ENCODE data around the gene BCL11B.

The BCL11B gene

DNA sequence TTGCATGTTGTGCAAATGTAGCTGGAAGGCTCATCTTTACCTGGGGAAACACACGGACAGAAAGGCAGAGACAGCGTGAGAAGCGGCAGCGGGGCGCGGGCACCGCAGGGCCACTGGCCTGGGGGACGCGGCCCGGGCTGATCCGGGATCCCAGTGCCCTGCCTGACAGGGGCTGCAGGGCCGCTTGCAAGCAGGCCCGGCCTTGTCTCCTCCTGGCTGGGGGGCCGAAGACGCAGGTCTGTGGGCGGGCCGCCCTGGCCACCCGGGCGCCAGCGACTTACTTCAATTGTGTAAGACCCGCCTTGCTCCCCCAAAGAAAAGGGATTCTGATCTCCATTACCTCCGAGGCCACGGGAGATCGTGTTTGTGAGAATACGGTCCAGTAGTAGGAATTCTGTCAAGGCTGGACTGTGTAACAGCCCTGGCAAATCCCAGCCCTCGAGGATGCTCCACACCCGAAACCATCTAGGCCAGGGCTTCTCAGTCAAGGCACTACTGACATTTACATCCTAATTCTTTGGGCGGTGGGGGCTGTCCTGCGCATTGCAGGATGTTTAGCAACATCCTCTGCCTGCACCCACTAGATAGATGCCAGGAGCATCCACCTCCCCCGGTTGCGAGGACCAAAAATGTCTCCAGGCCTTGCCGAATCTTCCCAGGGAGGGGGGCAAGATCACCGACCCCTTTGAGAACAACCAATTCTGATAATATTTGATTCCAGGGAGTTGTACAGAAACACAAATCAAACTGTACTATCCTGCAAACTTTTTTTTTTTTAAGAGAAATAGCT lies 95.6 kb downstream of the BCL11B start:
- H3K4me3 ChIP-seq (ENCODE audit: control insufficient read depth, low read depth, low read length), result no peak overlapping the region
- TF ChIP-seq, protein P1, sequence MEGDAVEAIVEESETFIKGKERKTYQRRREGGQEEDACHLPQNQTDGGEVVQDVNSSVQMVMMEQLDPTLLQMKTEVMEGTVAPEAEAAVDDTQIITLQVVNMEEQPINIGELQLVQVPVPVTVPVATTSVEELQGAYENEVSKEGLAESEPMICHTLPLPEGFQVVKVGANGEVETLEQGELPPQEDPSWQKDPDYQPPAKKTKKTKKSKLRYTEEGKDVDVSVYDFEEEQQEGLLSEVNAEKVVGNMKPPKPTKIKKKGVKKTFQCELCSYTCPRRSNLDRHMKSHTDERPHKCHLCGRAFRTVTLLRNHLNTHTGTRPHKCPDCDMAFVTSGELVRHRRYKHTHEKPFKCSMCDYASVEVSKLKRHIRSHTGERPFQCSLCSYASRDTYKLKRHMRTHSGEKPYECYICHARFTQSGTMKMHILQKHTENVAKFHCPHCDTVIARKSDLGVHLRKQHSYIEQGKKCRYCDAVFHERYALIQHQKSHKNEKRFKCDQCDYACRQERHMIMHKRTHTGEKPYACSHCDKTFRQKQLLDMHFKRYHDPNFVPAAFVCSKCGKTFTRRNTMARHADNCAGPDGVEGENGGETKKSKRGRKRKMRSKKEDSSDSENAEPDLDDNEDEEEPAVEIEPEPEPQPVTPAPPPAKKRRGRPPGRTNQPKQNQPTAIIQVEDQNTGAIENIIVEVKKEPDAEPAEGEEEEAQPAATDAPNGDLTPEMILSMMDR (IDR thresholded peaks at IDR 0.05; ENCODE audit: control insufficient read depth, insufficient read depth, low read depth, low read length, missing control alignments), result no peak
- DNase-seq (ENCODE audit: low read depth), result no peak

DNA sequence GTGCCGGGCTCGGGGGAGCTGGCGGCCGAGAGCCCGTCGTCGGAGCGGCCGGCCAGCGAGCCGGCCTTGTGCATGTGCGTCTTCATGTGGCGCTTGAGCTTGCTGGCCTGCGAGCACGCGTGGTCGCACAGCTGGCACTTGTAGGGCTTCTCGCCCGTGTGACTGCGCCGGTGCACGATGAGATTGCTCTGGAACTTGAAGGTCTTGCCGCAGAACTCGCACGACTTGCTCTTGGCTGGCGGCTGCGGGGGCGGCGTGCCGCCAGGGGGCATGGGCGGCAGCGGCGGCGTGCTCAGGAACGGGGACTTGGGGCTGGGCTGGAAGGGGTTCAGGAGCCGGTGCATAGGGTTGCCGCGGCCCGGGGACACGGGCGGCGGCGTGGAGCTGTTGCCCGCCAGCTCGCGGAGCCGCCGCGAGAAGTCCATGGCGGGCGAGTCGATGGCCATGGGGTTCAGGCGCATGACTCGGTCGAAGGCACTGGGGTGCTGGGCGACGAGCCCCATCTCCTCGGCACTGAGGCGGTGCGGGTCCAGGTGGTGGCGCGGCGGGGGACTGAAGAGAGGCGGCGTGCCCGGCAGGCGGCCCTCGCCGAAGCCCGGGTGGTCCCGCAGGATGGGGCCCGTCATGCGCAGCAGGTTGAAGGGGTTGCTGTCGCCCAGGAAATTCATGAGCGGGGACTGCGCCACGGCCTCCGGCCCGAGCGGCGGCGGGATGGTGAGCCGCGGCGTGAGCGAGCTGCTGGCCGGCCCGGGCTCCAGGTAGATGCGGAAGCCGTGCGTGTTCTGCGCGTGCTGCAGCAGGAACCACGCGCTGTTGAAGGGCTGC lies 96.5 kb downstream of the BCL11B start:
- DNase-seq (ENCODE audit: low read depth), result no peak
- H3K4me3 ChIP-seq (ENCODE audit: control insufficient read depth, low read depth, low read length), result no peak overlapping the region
- TF ChIP-seq, protein P1 (IDR thresholded peaks at IDR 0.05; ENCODE audit: control insufficient read depth, insufficient read depth, low read depth, low read length, missing control alignments), result no peak

GRCh38 chr14:99174770-99175319 lies 97.2 kb downstream of the BCL11B start:
- DNase-seq (ENCODE audit: low read depth), result no peak
- no peak overlapping the region for H3K4me3 ChIP-seq (ENCODE audit: control insufficient read depth, low read depth, low read length)
- TF ChIP-seq, protein P1 (IDR thresholded peaks at IDR 0.05; ENCODE audit: control insufficient read depth, insufficient read depth, low read depth, low read length, missing control alignments), result no peak

- TF ChIP-seq, protein P1 (IDR thresholded peaks at IDR 0.05; ENCODE audit: control insufficient read depth, insufficient read depth, low read depth, low read length, missing control alignments), result no peak
- H3K4me3 ChIP-seq (ENCODE audit: control insufficient read depth, low read depth, low read length), result no peak overlapping the region
- DNase-seq (ENCODE audit: low read depth), result no peak
Measured at GRCh38 chr14:99174081-99174769, 97.8 kb downstream of the BCL11B start.

DNA sequence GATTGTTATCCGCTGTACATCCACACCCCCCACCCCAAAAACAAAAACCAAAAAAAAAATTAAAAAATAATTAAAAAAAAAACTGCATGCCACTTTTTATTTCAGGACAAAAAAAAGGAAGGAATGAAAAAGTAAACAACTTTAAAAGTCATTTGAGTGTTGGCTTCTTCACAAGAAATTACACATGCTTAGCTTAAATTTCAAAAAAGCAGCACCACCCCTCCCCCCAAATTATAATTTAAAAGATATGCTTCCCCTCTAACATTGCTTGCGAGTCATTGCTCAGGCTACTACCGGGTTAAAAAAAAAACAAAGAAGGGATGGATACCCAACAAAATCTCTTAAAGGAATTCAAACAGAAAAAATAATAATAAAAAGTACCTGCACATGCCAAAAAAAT lies 98.5 kb downstream of the BCL11B start:
- H3K4me3 ChIP-seq (ENCODE audit: control insufficient read depth, low read depth, low read length), result no peak overlapping the region
- TF ChIP-seq, protein P1 (IDR thresholded peaks at IDR 0.05; ENCODE audit: control insufficient read depth, insufficient read depth, low read depth, low read length, missing control alignments), result no peak
- DNase-seq (ENCODE audit: low read depth), result no peak

GRCh38 chr14:99173086-99173485 lies 98.9 kb downstream of the BCL11B start:
- TF ChIP-seq, protein P1 (IDR thresholded peaks at IDR 0.05; ENCODE audit: control insufficient read depth, insufficient read depth, low read depth, low read length, missing control alignments), result no peak
- no peak for DNase-seq (ENCODE audit: low read depth)
- H3K4me3 ChIP-seq (ENCODE audit: control insufficient read depth, low read depth, low read length), result no peak overlapping the region
